Ascending aorta (tissue), 2 donors: ENCODE data around the gene TXNDC16. TPM values are rescaled to one million over a fixed set of nuclear protein-coding genes. Genes with fewer than 3 reads are reported as not detected.
A peak's percentile ranks its signal among the peaks of the same experiment; 100 is the strongest.

Experiments used
- DNase-seq, 2 donors: peaks; one replicate each; pipeline ENCODE4 v3.0.0-alpha.2; 2019; ENCODE audit warnings: low spot score in 2 of 2
- H3K27ac ChIP-seq, 2 donors: fragments of 200-600 bp; sonication (generic); one replicate each; pipeline ENCODE4 v1.5.1; 2016 to 2017; ENCODE audit warnings: mild to moderate bottlenecking in 1 of 2
- H3K27me3 ChIP-seq: fragments of 200-600 bp; sonication (generic); one replicate; pipeline ENCODE4 v1.5.1; 2017
- H3K36me3 ChIP-seq, 2 donors: fragments of 200-600 bp; sonication (generic); one replicate each; pipeline ENCODE4 v1.5.1; 2016
- H3K4me1 ChIP-seq, 2 donors: fragments of 200-600 bp; sonication (generic); one replicate each; pipeline ENCODE4 v1.5.1; 2016 to 2017; ENCODE audit warnings: mild to moderate bottlenecking in 1 of 2
- H3K4me3 ChIP-seq, 2 donors: fragments of 200-600 bp; sonication (generic); one replicate each; pipeline ENCODE4 v1.5.1; 2016 to 2017; ENCODE audit warnings: mild to moderate bottlenecking in 1 of 2
- H3K9me3 ChIP-seq, 2 donors: fragments of 200-600 bp; sonication (generic); one replicate each; pipeline ENCODE4 v1.5.1; 2016
- CTCF ChIP-seq, 3 experiments: fragments of 200-600 bp in 2 of 3; fragments of 450-650 bp in 1 of 3; sonication (generic) in 2 of 3; IDR thresholded peaks; one replicate each; pipeline ENCODE4 v1.5.1; 2016 to 2019; ENCODE audit warnings: antibody characterized with exemption in 3 of 3, mild to moderate bottlenecking in 1 of 3, moderate library complexity in 1 of 3
- intact Hi-C: fragments of 100-400 bp; cut with DNase I; formaldehyde crosslinking; loops from one replicate; pipeline ENCODE4 v1.15.1; 2023
- total RNA-seq: library from RNA; depleted of rRNA; stranded (reverse); fragments of >200 nt; gene quantifications from one replicate; pipeline ENCODE4 v1.1.0, GENCODE V29; 2016

Gene TXNDC16
- total RNA-seq, 1 donor from 2014 or later = 1.8 TPM

- intact Hi-C loops = loop anchor here (10.0 kb wide), 3 partner anchors 484 to 1836 kb away; partner anchors contain the start of genes BMP4 and CDKN3
- H3K27ac ChIP-seq = no peak overlapping the region
- H3K27me3 ChIP-seq = no peaks in the 10 kb centered on the region
- peaks cover 0 to 4% of the 10 kb centered on the region in 2 donors for H3K4me1 ChIP-seq
- no peak overlapping the region for H3K4me3 ChIP-seq
- H3K9me3 ChIP-seq = no peaks in the 10 kb centered on the region
- no peaks in the 10 kb centered on the region for H3K36me3 ChIP-seq
- no peak for TF ChIP-seq CTCF (IDR thresholded peaks at IDR 0.05)
- no peak for DNase-seq
These were observed 6.4 kb upstream of the TXNDC16 start for GRCh38 chr14:52558688-52559087.

DNA sequence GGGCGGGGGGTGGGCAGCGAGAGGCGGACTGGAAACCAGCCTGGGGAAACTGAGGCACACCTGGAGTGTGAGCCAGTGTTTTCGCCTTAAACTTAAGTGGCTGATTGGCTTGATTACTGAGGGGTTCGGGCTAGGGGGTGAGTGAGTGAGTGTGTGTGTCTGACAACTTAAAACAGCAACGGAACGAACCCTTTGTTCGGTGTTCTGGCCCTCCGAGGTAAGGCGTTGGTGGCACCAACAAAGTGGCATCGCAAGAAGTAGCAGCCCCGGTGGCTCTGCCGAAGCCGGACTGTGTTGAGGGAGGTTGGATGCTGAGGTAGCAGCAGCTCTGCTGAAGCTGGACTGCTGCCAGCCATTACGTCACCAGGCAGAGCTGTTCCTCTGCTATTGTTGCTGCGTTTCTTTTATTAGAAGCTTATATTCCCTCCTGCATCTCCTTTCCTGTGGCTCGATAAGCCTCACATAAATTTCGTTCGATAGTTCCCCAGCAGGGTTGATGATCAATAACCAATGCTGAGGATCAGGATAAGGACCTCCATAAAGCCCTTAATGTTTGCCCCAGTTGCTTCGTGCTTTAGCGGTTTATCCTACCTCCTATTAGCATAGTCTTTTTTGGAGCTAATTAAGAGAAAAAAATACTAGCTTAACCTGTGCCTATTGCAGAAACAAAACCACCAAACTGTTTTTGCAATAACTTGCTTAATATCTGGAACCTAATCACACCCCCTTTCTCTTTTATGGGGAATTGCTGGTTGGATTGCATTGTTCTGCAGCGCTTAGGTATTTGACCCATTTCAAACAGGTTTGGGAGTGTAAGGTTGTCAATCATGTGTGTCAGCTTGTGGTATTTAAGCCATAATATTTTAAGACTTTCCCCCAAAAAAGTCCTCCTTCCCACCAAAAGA lies 1.6 kb upstream of the TXNDC16 start:
- no peak for TF ChIP-seq CTCF (IDR thresholded peaks at IDR 0.05)
- Histone ChIP-seq H3K9me3 (no peaks in the 10 kb centered on the region), H3K27ac (peak overlapping the region; percentile 28 to 93), H3K4me1 (peaks cover 0 to 10% of the 10 kb centered on the region in 2 donors), H3K36me3 (no peaks in the 10 kb centered on the region), H3K27me3 (no peaks in the 10 kb centered on the region), H3K4me3 (peak overlapping the region; percentile 82 to 90)
- peak; percentile 59 to 91 for DNase-seq
- intact Hi-C loops = loop anchor here (2.0 to 10.0 kb wide), 8 partner anchors 153 to 1841 kb away; partner anchors contain the start of genes BMP4, CDKN3, DDHD1 and FERMT2

DNA sequence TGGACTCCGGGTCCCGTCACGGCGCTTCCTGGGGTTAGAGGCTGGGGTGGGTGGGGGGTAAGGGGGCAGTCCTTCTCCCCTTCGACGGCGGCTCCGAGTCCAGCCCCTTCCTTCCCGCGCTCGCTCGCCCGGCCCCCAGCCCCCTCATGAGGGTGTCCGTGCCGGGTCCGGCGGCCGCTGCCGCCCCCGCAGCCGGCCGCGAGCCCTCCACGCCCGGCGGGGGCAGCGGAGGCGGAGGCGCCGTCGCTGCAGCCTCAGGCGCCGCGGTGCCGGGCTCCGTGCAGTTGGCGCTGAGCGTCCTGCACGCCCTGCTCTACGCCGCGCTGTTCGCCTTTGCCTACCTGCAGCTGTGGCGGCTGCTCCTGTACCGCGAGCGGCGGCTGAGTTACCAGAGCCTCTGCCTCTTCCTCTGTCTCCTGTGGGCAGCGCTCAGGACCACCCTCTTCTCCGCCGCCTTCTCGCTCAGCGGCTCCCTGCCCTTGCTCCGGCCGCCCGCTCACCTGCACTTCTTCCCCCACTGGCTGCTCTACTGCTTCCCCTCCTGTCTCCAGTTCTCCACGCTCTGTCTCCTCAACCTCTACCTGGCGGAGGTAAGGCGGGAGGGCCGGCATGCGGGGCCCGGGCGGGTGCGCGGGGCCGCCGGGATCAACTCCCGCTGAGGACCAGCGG lies 831 bp upstream of the TXNDC16 start:
- Histone ChIP-seq H3K9me3 (no peaks in the 10 kb centered on the region), H3K27me3 (no peaks in the 10 kb centered on the region), H3K36me3 (no peaks in the 10 kb centered on the region), H3K27ac (peak overlapping the region; percentile 79 to 93), H3K4me1 (peaks cover 0 to 10% of the 10 kb centered on the region in 2 donors), H3K4me3 (peak overlapping the region; percentile 82 to 90)
- intact Hi-C loops = loop anchor here (2.0 to 10.0 kb wide), 8 partner anchors 154 to 1842 kb away; partner anchors contain the start of genes BMP4, CDKN3, DDHD1 and FERMT2
- TF ChIP-seq CTCF (IDR thresholded peaks at IDR 0.05) = no peak
- DNase-seq = peak in 1 of 2 donors; percentile 71

DNA sequence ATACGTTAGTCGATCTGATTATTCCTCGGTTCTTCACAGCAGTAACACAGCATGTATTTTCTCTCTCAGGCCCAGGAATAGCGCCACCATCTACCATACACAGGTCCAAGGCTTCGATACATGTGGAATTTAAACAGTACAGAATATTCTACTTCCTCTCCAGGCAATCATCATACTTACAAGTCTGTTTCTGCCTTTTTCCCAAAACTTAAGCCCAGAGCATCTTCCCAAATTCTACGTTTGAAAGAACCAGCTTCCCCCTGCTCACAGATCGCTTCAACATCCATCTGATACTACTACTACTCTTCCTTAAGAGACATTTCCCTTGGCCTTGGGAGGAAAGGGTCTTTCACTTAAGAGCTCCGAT lies 626 bp downstream of the TXNDC16 start:
- H3K4me3 ChIP-seq = peak overlapping the region; percentile 82 to 93
- no peaks in the 10 kb centered on the region for H3K36me3 ChIP-seq
- H3K27me3 ChIP-seq = no peaks in the 10 kb centered on the region
- peak overlapping the region; percentile 80 to 93 for H3K27ac ChIP-seq
- peak in 1 of 3 experiments; percentile 18 for TF ChIP-seq CTCF (IDR thresholded peaks at IDR 0.05)
- intact Hi-C loops = loop anchor here (1.0 to 10.0 kb wide), 9 partner anchors 155 to 1843 kb away; partner anchors contain the start of genes BMP4, CDKN3, DDHD1 and FERMT2
- H3K9me3 ChIP-seq = no peaks in the 10 kb centered on the region
- peaks cover 0 to 13% of the 10 kb centered on the region in 2 donors for H3K4me1 ChIP-seq
- DNase-seq = no peak

GRCh38 chr14:52551205-52551604 lies 1.1 kb downstream of the TXNDC16 start:
- peak overlapping the region; percentile 80 to 93 for H3K27ac ChIP-seq
- intact Hi-C loops = loop anchor here (5.0 to 10.0 kb wide), 5 partner anchors 401 to 1844 kb away; partner anchors contain the start of genes BMP4, CDKN3 and FERMT2
- no peaks in the 10 kb centered on the region for H3K9me3 ChIP-seq
- peak overlapping the region; percentile 82 to 93 for H3K4me3 ChIP-seq
- no peaks in the 10 kb centered on the region for H3K36me3 ChIP-seq
- DNase-seq = no peak
- no peaks in the 10 kb centered on the region for H3K27me3 ChIP-seq
- no peak for TF ChIP-seq CTCF (IDR thresholded peaks at IDR 0.05)
- H3K4me1 ChIP-seq = peaks cover 0 to 16% of the 10 kb centered on the region in 2 donors
